NCI-H2171 treated with DMSO at 0.1 percent for 48 hours (cell line): ENCODE data around the gene UGT8.

Experiments used
- DNase-seq: peaks from one replicate; lab custom pipeline; 2025; lab: John Stamatoyannopoulos, UW

The UGT8 gene

DNA sequence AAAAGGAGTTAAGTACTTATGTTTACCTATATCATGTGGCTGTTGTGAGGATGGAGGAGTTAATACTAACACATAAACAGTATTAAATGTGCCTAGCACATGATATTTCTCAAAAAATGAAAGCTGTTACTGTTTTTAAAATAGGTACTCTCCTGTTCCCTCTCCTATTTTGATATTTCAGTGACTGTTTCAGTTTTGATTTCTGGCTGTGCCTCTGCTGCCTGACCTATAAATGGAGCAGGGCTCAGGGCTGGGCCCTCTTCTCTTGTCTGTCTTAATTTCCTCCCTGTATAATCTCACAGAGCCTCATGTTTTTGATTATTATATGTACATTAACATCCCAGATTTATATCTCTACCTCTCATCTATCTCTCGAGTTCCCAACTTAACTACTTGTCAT lies 93.3 kb downstream of the UGT8 start:
- DNase-seq = no peak

GRCh38 chr4:114692958-114693357 lies 94.4 kb downstream of the UGT8 start:
- no peak for DNase-seq

- DNase-seq = peak; percentile 32
Observed at GRCh38 chr4:114694770-114695169, 96.2 kb downstream of the UGT8 start.

- DNase-seq = no peak
Observed at GRCh38 chr4:114698231-114698630, 99.6 kb downstream of the UGT8 start.

DNA sequence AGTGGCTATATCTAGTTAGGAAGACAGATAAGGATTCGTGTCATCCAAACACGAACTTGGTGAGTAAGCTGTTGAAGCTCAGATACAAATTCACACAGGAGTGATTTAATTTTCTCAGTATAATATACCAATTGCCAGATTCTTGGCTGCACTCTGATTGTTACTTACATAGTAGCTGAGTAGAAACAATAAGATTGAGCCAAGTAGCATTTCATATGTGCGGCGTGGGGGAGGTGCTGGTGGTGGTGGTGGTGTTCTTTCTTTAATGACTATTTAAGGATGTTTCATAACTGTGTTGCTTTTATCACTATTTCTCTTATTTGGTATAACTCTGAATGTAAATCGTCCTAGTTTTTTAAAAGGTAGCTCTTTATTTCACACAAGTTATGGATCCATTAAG lies 102.9 kb downstream of the UGT8 start:
- DNase-seq = no peak

DNA sequence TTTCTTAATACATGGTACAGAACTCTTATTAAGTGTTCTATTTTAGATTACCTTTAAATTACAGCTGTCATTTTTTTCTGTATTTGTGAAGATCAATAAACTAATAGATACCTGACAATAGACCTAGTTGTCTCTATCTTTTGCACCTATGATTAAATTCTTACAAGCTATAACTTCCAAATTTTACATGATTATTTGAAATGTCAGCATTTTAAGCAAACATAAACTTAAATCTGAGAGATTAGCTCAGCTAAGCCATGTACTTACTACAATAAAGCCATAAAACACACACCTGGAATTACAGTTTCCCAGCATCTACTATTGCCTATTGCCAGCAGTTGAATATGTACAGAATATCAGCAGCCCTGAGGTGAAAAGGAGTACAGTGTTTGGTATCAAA lies 118.8 kb downstream of the UGT8 start:
- no peak for DNase-seq

- DNase-seq = no peak
Observed at GRCh38 chr4:114725066-114725465, 126.5 kb downstream of the UGT8 start.

DNA sequence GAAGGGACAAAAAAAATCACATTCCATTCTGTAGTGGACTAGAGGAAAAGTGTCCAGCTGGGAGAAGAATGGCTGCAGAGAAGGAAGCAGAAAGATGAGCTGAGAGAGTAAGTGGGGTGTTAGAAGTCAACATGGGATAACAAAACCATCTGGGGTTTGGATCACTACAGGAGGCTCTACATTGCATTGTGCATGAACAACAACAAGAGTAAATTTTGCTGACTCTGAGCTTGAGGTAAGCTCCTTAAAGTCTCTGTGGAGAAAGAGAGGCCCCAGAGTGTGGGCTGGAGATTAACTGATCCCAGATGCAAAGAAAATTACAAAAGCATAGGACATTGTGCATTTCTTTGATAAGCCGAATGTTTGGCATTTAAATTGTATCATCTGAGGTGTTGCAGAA lies 128.9 kb downstream of the UGT8 start:
- DNase-seq = peak; percentile 12
